PFSK-1 (cell line): Measurements from ENCODE around the gene TAF5L.

ENCODE experiments used
- POLR2AphosphoS5 ChIP-seq: IDR thresholded peaks from 2 replicates; pipeline ENCODE4 v1.6.1; 2012; ENCODE audit warnings: low read depth, mild to moderate bottlenecking, control low read depth, low read length, moderate library complexity
- REST ChIP-seq, 2 experiments: IDR thresholded peaks; 2 replicates each; pipeline versions ENCODE4 v1.6.1 to v1.8.0; 2011 to 2012; ENCODE audit warnings: low read depth in 2 of 2, low read length in 2 of 2, control low read depth in 1 of 2, inconsistent platforms in 1 of 2, mild to moderate bottlenecking in 1 of 2, moderate library complexity in 1 of 2; ENCODE audit not compliant: insufficient read depth in 1 of 2

GRCh38 chr1:229631966-229632365 is 6.0 kb upstream of the TAF5L start:
- TF ChIP-seq POLR2AphosphoS5, result no peak
- TF ChIP-seq REST (IDR thresholded peaks at IDR 0.05; ENCODE audit: insufficient read depth in 1 of 2, low read depth in 2 of 2, low read length in 2 of 2), result no peak
